ENCODE results near the gene KIF5C.
"Not testable (repeated sequence)": the region's sequence is repeated elsewhere in the genome, so short reads cannot be mapped to it uniquely, and the experiment has no call there.

DNA sequence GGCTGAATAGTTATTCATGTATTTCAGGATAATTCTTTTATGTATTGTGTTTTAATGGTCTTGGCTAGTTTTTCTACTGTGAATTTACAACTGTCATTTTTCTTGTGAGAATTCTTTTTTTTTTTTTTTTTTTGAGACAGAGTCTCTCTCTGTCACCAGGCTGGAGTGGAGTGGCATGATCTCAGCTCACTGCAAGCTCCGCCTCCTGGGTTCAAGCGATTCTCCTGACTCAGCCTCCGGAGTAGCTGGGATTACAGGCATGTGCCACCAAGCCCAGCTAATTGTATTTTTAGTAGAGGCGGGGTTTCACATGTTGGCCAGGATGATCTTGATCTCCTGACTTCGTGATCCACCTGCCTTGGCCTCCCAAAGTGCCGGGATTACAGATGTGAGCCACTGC is 12.5 kb upstream of the KIF5C start:
- TF ChIP-seq POLR2A (IDR thresholded peaks at IDR 0.05) = not testable (repeated sequence)
- TF ChIP-seq, protein P1, sequence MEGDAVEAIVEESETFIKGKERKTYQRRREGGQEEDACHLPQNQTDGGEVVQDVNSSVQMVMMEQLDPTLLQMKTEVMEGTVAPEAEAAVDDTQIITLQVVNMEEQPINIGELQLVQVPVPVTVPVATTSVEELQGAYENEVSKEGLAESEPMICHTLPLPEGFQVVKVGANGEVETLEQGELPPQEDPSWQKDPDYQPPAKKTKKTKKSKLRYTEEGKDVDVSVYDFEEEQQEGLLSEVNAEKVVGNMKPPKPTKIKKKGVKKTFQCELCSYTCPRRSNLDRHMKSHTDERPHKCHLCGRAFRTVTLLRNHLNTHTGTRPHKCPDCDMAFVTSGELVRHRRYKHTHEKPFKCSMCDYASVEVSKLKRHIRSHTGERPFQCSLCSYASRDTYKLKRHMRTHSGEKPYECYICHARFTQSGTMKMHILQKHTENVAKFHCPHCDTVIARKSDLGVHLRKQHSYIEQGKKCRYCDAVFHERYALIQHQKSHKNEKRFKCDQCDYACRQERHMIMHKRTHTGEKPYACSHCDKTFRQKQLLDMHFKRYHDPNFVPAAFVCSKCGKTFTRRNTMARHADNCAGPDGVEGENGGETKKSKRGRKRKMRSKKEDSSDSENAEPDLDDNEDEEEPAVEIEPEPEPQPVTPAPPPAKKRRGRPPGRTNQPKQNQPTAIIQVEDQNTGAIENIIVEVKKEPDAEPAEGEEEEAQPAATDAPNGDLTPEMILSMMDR (IDR thresholded peaks at IDR 0.05) = not testable (repeated sequence)
